HG02870 (cell line): ENCODE measurements around the gene CFAP97D2.
"Not testable (repeated sequence)": the region's sequence is repeated elsewhere in the genome, so short reads cannot be mapped to it uniquely, and the experiment has no call there.

Experiments used
- ATAC-seq: cut with Tn5 transposase; IDR thresholded peaks from one replicate; pipeline ENCODE4 v1.9.1; 2021; ENCODE audit warnings: mild to moderate bottlenecking, moderate library complexity; ENCODE audit not compliant: unreplicated experiment

Gene CFAP97D2

GRCh38 chr13:114157869-114158495, 21.1 kb upstream of the CFAP97D2 start:
- ATAC-seq: no peak

DNA sequence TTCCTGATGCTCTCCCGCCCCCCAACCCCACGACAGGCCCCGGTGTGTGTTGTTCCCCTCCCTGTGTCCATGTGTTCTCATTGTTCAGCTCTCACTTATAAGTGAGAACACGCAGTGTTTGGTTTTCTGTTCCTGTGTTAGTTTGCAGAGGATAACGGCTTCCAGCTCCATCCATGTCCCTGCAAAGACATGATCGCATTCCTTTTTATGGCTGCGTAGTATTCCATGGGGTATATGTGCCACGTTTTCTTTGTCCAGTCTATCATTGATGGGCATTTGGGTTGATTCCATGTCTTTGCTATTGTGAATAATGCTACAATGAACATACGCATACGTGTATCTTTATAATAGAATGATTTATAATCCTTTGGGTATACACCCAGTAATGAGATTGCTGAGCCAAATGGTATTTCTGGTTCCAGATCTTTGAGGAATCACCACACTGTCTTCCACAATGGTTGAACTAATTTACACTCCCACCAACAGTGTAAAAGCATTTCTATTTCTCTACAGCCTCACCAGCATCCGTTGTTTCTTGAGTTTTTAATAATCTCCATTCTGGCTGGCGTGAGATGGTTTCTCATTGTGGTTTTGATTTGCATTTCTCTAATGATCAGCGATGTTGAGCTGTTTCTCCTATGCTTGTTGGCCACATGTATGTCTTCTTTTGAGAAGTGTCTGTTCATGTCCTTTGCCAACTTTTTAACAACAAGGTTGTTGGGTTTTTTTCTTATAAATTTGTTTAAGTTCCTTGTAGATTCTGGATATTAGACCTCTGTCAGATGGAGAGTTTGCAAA, 20.0 kb upstream of the CFAP97D2 start:
- not testable (repeated sequence) for ATAC-seq

DNA sequence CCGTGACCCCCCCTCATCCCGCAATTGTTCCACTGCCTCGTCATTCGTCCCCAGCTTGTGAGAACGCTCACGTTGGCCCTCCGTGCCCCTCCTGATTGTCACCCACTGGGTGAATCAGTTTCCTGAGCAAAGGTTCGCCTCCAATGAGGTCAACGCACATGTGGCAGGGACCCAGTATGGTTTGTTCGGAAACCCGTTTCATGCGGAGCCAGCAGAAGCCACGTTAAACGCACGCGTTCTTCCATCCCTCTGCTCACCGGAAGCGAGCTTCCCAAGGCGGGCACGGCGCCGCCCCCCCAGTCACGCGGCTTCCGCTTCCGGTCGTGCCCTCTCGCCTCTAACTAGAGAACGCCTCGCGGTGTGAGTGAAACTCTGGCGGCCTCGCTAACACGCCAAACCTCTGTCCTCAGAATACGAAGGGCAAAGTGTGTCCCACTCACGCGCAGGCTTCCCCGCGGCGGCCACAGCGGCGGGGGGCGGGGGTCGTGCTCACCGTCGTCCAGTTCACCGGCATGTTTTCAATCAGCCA, 18.0 kb upstream of the CFAP97D2 start:
- no peak for ATAC-seq

DNA sequence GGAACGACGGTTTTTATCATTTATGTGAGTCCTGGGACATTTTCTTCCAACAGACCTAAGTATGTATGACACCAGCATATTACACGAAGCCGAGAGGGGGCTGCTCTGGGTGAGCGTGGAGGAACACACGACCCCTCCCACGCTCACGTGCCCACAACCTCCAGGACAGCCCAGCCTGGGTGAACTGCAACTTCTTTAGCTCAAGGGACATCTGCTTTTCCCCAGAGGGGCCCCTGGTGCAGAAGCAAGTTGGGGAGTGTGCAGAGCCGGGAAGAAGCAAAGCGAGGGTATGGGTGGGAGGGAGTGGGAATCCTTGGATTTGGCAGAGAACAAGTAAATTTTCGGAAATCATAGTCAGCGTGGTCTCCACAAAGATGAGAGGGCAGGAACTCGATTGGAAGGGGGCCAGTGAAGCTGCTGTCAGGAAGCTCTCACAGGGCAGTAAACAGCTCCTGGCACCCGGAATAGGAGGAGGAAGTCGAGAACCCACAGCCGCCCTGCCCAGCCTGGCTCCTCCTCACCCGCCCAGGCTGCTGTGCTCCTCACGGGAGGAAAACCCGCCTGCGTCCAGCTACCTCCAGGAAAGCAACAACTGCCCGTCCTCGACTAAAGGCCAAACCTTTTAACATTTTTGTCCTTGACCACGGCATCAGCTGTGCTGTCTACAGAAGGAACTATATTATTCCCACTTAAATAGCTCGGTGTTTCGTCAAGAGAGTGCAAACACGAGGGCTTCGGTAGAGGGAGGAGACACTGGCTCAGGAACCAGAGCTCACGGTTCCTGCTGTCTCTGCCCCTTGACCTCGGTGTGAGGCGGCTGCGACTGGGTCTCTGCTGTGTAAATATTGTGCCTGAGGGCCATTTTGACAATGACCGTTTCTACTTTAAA, 17.2 kb upstream of the CFAP97D2 start:
- ATAC-seq: no peak

DNA sequence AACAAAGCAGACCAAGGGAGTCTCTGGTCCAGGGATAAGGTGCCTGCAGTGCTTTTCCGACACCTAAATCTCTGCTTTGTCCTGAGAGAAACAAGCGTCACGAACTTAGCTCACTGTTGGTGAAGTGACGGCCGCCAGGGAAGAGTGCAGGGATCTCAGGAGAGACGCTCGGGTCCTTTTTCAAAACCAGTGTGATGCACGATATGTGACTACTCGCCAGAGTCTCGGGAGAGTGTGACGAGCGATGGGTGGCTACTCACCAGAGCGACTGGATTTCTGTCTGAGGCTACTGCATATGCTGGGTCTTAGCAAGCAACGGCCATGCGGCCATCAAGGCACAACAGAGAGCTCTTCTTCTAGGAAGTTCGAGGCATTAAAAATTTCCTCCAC, 16.5 kb upstream of the CFAP97D2 start:
- ATAC-seq: no peak

GRCh38 chr13:114164053-114164452, 15.0 kb upstream of the CFAP97D2 start:
- no peak for ATAC-seq

DNA sequence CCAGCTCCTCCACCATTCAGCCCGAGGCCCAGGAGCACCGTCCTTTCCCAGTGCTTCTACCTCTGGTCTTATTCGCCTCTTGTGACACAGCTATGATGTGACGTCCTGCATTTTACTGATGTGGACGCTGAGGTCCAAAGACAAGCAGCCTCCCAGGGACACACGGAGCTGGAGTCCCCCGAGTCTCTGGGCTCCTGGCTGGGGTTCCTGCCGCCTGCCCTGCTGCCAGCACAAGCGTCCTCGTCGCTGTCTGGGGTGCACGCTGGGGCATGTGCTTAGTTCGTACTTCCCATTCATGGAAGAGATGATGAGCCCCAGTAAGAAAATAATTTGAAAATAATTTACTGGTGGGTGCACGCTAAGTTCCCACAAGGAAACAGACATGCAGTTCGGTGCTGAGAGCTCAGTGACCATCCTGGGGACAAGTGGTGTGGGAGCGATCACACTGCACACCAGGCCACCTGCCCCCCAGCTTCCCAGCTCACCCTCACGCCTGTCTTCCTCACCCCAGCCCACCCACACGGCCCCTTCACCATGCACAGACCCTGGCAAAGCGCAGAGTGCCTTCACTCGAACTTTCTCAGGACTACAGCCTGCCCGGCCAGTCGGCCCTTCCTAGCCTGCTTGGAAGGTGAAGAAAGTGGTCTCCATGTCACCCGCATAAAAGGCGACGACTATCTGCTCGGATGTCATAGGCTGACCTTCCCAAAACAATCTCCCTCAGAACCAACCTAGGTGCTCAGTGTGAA, 14.2 kb upstream of the CFAP97D2 start:
- ATAC-seq: no peak

- no peak for ATAC-seq
Observed at GRCh38 chr13:114166381-114167131, 12.5 kb upstream of the CFAP97D2 start.

DNA sequence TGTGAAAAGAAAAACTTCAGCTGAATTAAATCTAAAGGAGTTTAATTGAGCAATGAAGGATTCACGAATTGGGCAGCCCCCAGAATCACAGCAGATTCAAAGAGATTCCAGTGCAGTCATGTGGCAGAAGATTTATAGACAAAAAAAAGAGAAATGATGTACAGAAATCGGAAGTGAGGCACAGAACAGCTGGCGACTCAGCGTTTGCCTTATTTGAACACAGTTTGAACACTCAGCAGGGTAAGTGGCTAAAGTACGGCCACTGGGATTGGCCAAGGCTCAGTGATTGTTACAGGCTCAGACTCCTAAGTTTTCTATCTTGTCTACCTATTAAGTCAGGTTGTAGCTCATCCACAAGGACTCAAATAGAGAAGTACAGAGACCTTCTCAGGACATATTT, 11.6 kb upstream of the CFAP97D2 start:
- no peak for ATAC-seq

- no peak for ATAC-seq
Observed at GRCh38 chr13:114167885-114168284, 11.2 kb upstream of the CFAP97D2 start.

DNA sequence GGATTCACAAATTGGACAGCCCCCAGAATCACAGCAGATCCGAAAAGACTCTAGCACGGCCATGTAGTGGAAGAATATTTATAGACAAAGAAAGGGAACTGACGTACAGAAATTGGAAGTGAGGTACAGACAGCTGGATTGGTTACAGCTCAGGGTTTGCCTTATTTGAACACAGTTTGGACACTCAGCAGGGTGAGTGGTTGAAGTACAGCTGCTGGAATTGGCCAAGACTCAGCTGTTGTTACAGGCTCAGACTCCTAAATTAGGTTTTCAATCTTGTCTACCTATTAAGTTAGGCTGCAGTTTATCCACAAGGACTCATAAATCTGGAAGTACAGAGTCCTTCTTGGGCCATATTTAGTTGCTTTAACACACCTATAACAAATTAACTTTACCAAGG, 5.8 kb upstream of the CFAP97D2 start:
- no peak for ATAC-seq

DNA sequence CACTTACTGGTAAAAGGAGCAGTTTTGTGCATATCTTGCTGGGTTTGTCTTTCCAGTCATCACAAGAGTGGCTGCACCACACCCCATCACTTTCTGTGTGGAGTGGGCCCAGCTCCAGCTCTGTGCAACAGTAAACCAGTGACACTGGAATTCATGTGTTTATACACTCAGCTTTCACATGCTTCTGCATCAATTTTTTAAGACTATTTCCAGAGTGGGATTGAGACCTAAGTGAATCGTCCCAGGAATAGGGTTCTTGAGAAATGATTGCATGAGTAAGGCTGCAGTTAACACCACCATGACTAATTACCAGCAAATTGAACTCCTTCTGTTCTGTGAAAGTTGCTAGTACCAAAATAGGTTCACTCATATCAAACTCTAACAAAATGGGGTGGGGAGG, 5.3 kb upstream of the CFAP97D2 start:
- ATAC-seq: no peak

DNA sequence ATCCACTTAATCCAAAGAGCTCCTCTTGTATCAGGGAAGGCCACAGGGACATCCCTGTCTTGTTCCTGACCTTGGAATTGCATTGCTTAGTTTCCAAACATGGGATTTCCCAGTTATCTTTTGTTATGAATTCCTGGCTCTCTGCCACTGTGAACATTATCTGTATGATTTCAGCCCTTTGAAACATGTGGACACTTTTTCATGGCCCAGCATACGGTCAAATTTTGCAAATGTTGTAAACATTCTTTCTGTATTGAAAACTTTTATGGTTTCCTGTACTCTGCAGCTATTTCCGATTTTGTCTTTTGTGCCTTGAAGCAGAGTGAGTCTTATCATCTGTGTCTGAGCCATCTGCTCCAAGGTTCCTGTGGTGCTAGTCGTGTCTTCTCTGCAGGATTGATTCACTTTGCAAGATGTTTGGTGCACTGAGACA, 4.5 kb upstream of the CFAP97D2 start:
- no peak for ATAC-seq

DNA sequence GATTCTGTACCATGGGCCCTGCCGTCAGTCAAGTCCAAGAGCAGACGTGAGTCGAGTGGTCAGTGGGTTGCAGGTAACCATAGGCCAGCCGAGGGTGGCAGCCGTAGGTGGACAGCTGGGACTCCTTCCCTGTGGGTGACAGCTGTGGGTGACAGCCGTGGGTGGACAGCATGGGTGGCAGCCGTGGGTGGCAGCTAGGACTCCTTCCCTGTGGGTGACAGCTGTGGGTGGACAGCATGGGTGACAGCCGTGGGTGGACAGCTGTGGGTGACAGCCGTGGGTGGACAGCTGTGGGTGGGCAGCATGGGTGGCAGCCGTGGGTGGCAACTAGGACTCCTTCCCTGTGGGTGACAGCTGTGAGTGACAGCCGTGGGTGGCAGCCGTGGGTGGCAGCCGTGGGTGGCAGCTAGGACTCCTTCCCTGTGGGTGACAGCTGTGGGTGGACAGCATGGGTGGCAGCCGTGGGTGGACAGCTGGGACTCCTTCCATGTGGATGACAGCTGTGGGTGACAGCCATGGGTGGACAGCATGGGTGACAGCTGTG, 2.6 kb upstream of the CFAP97D2 start:
- not testable (repeated sequence) for ATAC-seq

DNA sequence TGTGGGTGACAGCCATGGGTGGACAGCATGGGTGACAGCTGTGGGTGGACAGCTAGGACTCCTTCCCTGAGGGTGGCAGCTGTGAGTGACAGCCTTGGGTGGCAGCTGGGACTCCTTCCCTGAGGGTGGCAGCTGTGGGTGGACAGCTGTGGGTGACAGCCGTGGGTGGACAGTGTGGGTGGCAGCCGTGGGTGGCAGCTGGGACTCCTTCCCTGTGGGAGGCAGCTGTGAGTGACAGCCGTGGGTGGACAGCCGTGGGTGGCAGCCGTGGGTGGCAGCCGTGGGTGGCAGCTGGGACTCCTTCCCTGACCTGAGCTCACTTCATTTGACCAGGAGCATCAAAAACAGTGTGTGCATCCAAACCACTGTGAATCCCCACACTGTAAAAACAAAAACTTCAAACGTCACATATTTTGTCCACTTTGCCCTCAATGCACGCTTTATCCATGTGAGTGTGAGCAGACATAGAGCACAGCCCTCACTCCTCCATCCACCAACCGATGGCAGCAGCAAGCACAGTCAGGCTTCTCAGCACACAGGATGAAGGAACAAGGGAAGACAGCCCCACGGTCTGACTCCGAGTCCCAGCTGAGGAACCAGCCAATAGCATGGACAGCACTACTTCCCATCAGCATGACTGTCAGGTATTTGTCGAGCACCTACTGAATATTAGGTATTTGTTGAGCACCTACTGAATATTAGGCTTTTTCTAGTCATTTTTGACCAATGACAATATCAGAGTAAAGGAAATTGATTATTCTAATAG, 1.6 kb upstream of the CFAP97D2 start:
- no peak for ATAC-seq

DNA sequence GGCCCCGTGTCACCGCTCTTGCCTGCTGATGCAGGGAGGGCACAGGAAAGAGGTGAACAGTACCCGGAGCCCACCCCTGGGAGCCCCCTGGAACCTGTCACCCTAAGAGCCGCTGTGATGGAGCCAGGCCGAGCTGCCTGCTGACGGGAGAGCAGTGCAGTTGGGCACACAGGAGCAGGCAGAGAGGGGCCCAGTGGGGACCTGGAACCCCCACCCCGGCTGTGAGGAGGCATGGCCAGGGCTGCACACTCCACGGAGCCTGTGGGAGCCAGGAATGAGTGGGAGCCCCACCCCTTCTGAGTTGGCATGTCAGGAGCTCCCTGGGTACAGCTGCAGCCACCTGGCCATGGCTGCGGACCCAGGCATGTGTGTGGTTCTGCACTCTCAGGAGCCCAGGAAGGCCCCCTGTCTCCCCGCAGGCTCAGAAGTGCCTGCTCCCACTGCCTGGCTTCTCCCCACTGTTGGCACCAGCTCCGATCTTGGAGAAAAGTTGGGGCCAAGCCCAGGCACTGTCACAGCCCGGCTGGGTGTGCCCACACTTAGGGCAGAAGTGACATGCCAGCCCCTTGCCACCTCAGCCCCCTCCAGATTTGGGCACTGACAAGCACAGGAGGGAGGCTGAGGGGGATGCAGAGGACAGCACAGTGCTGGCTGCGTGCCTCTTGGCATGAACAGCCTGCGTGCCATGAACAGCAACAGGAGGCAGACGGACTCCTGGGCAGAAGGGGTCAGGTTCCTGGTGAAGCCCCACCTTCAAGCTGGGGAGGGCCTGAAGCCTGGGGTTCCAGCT, 6.3 kb downstream of the CFAP97D2 start:
- no peak for ATAC-seq

DNA sequence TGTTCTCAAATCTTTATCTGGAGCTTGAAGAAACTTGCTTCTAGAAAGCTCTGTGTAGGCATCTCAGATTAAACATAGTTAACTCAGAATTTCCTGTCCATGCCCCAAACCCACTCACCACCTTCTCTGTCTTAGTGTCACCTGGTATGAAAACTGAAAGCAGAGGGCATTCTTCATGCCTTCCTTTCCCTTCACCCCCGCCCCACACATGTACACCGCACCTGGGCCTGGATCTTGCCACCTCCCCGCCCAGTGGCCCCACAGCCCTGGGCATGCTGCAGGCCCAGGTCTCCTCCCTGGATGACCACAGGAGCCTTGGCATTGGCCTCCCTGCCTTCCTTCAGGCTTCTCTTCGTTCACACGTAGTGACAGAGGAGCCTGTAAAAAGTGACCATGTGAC, 15.8 kb downstream of the CFAP97D2 start:
- no peak for ATAC-seq

GRCh38 chr13:114196629-114197028, 17.6 kb downstream of the CFAP97D2 start:
- ATAC-seq: no peak
